Thoracic aorta (tissue), 2 donors: ENCODE data around the gene ZEB2. TPM values are rescaled to one million over a fixed set of nuclear protein-coding genes. Genes with fewer than 3 reads are reported as not detected.

Experiments used
- ATAC-seq: fragments of 150-250 bp; one replicate; pipeline ENCODE4 v1.8.0; 2017; ENCODE audit warnings: low read depth; ENCODE audit not compliant: insufficient number of reproducible peaks, low FRiP score
- DNase-seq: peaks from one replicate; pipeline ENCODE4 v3.0.0-alpha.2; 2020; ENCODE audit warnings: low spot score
- H3K27ac ChIP-seq, 2 donors: fragments of 200-600 bp; sonication (generic); 1 replicate in 1 of 2; 2 replicates in 1 of 2; pipeline ENCODE4 v1.5.1; 2016; ENCODE audit warnings: mild to moderate bottlenecking in 2 of 2, moderate library complexity in 2 of 2
- H3K27me3 ChIP-seq: fragments of 200-600 bp; sonication (generic); replicated peaks from 2 replicates; pipeline ENCODE4 v1.6.0; 2016; ENCODE audit warnings: mild to moderate bottlenecking; ENCODE audit not compliant: insufficient read depth
- H3K36me3 ChIP-seq: fragments of 200-600 bp; sonication (generic); one replicate; pipeline ENCODE4 v1.5.1; 2016
- H3K4me1 ChIP-seq, 2 donors: fragments of 200-600 bp; sonication (generic); 1 replicate in 1 of 2; 2 replicates in 1 of 2; pipeline versions ENCODE4 v1.5.1 to v1.6.0; 2016; ENCODE audit warnings: low read depth in 2 of 2, mild to moderate bottlenecking in 1 of 2; ENCODE audit not compliant: control insufficient read depth in 1 of 2
- H3K4me3 ChIP-seq: fragments of 200-600 bp; sonication (generic); 2 replicates; pipeline ENCODE4 v1.5.1; 2016; ENCODE audit warnings: mild to moderate bottlenecking
- H3K9me3 ChIP-seq: fragments of 200-600 bp; sonication (generic); 2 replicates; pipeline ENCODE4 v1.5.1; 2016
- total RNA-seq, 2 donors: library from RNA; depleted of rRNA; stranded (reverse); fragments of >200 nt; gene quantifications; one replicate each; pipeline versions ENCODE4 v1.1.0 to v1.2.3, GENCODE V29; 2016
- TF ChIP-seq, protein P1 (sequence below): fragments of 200-600 bp; sonication (generic); IDR thresholded peaks from one replicate; pipeline ENCODE4 v1.5.1; 2019; ENCODE audit warnings: antibody characterized with exemption

ZEB2 gene
- total RNA-seq, 2 donors from 2014 or later, result 122 to 190 TPM

DNA sequence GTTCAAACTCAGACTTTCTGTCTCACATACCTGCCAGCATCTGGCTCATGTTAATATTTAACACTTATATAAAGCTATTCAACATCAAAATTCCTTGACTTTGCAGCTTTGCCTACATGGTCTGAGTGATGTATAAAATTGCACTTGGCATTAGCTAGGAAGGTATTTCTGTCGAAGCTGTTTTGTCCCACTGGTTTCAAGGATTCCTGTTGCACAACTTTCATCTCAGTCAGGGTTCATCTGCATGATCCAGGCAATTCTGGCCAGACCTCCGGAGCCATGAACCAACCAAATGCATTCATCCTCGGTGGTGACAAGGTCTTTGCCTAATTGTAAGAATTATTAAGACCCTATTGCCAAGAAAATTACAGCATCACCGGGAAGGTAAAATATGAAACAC is 185.4 kb downstream of the ZEB2 start:
- ATAC-seq, result no peak
- DNase-seq, result no peak
- TF ChIP-seq, protein P1, sequence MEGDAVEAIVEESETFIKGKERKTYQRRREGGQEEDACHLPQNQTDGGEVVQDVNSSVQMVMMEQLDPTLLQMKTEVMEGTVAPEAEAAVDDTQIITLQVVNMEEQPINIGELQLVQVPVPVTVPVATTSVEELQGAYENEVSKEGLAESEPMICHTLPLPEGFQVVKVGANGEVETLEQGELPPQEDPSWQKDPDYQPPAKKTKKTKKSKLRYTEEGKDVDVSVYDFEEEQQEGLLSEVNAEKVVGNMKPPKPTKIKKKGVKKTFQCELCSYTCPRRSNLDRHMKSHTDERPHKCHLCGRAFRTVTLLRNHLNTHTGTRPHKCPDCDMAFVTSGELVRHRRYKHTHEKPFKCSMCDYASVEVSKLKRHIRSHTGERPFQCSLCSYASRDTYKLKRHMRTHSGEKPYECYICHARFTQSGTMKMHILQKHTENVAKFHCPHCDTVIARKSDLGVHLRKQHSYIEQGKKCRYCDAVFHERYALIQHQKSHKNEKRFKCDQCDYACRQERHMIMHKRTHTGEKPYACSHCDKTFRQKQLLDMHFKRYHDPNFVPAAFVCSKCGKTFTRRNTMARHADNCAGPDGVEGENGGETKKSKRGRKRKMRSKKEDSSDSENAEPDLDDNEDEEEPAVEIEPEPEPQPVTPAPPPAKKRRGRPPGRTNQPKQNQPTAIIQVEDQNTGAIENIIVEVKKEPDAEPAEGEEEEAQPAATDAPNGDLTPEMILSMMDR, result no peak
- Histone ChIP-seq H3K4me1 (peaks cover 5 to 12% of the 10 kb centered on the region in 2 donors), H3K36me3 (no peaks in the 10 kb centered on the region), H3K9me3 (no peaks in the 10 kb centered on the region), H3K27me3 (no peaks in the 10 kb centered on the region), H3K4me3 (no peak overlapping the region), H3K27ac (no peak overlapping the region)
